Activated T-helper 1 cell treated with Interleukin-2 at 50 U/mL for 16 hours (primary cell): ENCODE measurements around the gene SMIM13.

Source experiments
- DNase-seq: peaks from one replicate; pipeline ENCODE4 v3.0.0-alpha.2; 2020; ENCODE audit warnings: low read depth

The SMIM13 gene

DNA sequence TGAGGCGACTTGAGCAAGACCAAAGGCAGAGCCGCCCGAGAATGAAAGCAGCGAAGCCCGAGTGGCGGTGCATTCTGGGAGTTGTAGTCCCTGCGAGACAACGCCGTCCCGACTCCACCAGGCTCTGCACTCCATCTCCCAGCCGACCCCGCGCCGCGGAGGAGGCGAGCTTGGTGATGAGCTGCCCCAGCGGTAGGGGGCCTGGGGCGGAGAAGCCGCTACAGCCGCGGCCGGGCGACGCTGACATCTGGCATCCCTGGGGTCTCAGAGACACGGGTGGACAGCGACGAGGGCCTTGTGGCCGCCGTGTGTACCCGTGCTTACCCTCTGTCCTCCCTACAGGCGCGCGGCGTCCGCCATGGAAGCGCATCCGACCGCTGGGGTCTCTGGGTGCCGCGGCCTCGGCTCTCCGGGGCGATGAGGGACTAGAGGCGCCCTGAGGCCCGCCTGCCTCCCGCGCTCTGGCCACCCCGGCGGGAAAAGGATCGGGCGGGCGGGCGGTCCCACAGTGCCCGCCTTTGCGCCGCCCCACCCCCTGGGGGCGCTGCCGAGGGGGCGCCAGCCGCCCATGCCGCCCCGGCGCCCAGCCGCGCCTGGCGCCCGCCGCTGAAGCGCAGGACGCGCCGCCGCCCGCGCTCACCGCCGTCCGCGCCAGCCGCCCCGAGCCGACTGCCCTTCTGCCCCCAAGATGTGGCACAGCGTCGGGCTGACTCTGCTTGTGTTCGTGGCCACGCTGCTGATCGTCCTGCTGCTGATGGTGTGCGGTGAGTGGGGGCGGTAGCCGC lies at the start of gene SMIM13:
Gene SMIM13 (plus strand): TSS at position 209 of the 785 bp plus-strand sequence. CDS start 480 bp downstream, at position 689.
- DNase-seq = peak; percentile 89

- DNase-seq = no peak
These were observed 49.5 kb upstream of the SMIM13 start, which contains the start of gene ELOVL2 for GRCh38 chr6:11043961-11044711. ELOVL2 (minus strand) TSS chr6:11044305; CDS start chr6:11044230, 75 bp downstream.

- DNase-seq = no peak
These were observed 48.9 kb upstream of the SMIM13 start for GRCh38 chr6:11044712-11045167.

- DNase-seq = no peak
These were observed 42.9 kb upstream of the SMIM13 start for GRCh38 chr6:11050731-11051130.

DNA sequence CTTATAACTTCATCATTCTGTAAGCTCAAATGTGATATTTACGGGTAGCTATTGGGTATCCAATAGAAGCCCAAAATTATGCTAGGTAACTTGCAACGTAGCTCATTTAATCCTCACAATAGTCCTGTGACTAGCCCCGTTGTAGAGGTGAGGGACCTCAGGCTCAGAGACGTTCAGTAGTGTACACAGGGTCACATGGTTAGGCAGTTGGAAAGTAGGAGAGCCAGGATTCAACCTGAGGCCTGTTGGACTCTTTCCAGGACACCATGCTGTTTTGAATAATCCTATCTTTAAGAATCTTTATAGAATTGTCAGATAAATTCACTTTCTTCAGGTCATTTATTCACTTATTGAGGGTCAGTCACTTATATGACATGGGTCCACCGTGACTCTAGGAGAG lies 40.3 kb upstream of the SMIM13 start:
- no peak for DNase-seq

GRCh38 chr6:11054722-11055121 lies 38.9 kb upstream of the SMIM13 start:
- no peak for DNase-seq

DNA sequence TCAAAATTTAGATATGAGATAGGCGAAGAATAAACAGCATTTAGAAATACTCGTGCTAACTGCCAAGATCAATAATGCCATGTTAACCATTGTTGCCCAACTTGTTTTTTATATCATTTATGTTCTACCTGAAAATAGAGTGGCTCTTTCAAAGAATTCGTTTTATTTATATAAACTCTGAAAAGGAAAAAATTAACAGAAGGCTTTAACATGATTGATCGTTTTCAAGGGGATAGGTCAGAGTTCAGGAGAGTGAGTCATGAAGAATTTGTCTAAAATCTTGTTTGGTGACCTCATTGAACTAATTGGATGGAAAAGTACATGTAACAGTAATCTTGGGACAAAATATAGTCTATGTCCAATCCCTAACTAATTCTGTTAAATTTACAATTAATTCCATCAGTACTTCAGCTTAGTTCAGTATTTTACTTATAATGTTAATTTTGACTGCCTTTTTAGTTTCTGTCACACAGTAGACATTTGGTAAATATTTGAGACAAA lies 38.5 kb upstream of the SMIM13 start:
- no peak for DNase-seq

- DNase-seq = no peak
These were observed 36.8 kb upstream of the SMIM13 start for GRCh38 chr6:11056871-11057270.

DNA sequence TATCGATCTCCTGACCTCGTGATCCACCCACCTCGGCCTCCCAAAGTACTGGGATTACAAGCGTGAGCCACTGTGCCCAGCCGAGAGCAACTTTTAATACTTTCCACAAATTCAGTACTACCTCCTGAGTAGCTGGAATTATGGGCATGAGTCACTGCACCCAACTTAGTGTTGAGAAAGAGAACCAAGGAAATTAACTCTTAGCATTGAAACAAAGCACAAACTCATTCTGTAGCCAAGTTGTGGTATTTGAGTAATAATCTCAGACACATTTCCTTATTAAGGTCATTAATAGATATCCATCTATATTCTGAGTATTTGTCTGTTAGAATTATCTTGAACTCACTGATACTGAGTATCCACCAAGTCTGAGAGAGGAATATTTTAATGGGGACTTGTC lies 35.2 kb upstream of the SMIM13 start:
- DNase-seq = no peak

- no peak for DNase-seq
These were observed 31.6 kb upstream of the SMIM13 start for GRCh38 chr6:11062083-11062482.

- no peak for DNase-seq
These were observed 30.9 kb upstream of the SMIM13 start for GRCh38 chr6:11062715-11063114.

DNA sequence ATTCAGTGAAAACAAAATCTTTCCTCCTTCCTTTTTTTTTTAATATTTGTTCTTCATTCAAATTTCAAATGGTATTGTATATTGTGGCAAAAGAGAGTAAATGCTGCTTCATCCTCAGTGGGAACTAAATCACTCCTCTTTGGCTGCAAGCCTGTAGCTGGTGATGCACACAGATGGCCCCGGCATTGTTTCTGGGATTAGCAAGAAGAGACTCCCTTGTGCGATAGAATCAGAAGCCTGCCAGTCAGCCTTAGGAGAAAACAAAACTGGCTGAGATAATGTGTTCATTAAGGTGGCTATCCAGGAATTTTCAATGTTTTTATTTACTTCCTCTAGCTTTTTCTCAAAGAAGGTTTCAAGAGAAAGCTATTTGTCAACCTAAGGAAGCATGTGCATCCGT lies 28.8 kb upstream of the SMIM13 start:
- no peak for DNase-seq

GRCh38 chr6:11065436-11066202 lies 28.0 kb upstream of the SMIM13 start:
- DNase-seq = no peak

DNA sequence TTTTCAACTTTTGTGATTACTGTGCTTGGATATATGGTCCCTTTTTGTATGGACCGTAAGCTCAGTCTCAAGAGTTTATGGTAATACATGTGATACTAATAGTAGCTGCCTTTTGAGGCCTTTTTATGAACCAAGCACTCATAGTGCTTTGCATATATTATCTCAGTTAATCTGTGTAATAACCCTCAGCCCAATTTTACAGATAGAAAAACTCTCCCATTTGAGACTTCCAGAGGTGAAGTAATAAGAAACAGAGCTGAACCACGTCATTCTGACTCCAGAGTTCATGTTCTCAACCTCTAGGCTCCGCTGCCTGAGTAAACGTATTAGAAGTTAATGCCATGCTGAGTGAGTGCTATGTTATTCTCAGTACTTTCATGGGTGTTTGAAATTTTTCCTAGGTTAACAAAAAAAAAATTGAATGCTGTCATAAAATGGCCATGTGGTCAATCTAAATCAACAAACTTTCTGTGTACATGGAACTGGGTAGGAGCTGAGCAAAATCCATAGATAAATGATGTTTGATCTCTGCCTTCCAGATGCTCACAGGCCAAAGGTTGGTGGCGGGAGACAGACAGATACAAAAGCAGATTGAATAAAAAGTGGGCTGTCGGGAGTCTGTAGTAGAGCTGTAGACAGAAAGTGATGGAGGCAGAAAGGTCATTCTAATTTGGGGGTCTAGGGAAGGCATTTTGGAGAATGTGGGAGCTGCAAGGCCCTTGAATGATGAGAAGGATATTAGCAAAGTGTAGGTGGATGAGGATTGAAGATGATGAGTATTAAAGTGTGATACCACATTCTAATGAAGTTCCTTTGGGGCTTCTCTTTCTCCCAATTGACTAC lies 26.9 kb upstream of the SMIM13 start:
- no peak for DNase-seq

- DNase-seq = no peak
These were observed 26.3 kb upstream of the SMIM13 start for GRCh38 chr6:11067348-11067747.

GRCh38 chr6:11069760-11070159 lies 23.9 kb upstream of the SMIM13 start:
- no peak for DNase-seq

GRCh38 chr6:11072101-11072500 lies 21.5 kb upstream of the SMIM13 start:
- no peak for DNase-seq

DNA sequence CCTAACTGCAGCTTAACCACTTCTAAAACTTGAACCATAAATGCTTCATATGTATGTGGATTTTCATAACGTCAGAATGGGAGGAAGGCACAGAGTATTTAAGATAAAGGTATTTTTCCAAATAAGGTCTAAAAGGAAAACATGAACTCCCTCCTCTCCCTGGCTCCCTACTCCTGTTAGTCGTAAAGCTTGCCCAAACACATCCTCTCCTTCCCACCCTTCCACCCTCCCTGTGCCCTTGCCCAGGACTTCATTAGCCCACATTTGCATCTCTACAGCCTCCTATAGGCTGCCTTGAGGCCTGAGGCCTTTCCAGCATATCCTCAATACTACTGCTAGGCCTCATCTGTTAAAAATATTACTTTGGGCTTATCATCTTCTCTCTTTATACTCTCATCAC lies 17.1 kb upstream of the SMIM13 start:
- no peak for DNase-seq

DNA sequence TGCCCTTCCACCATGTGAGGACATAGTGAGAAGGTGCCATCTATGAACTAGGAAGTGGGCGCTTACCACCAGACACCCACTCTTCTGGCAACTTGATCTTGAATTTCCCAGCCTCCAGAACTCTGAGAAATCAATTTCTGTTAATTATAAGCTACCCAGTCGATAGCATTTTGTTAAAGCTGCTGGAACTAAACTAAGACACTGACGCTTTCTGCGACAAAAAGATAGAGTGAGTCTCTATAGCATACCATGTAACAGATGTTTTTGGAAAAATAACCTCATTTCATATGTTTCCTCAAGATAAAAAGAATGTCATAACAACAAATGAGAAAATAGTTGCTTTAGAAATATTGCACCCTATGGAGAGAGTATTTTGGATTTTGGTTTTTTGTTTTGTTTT lies 15.4 kb upstream of the SMIM13 start:
- no peak for DNase-seq

GRCh38 chr6:11080296-11080695 lies 13.3 kb upstream of the SMIM13 start:
- no peak for DNase-seq

- no peak for DNase-seq
These were observed 10.1 kb upstream of the SMIM13 start for GRCh38 chr6:11083491-11083890.
